Neural cell (in vitro differentiated cells): ENCODE results near the gene MUC22. TPM values are rescaled to one million over a fixed set of nuclear protein-coding genes. Genes with fewer than 3 reads are reported as not detected.
"Not testable (repeated sequence)": the region's sequence is repeated elsewhere in the genome, so short reads cannot be mapped to it uniquely, and the experiment has no call there.

Experiments used
- H2AFZ ChIP-seq: fragments of 200-600, 300-800 bp; sonication (generic), shearing (Covaris generic); 2 replicates; pipeline ENCODE4 v1.6.0; 2014; ENCODE audit warnings: low read depth, mild to moderate bottlenecking, antibody characterized with exemption, low read length, moderate library complexity
- H3F3A ChIP-seq: fragments of 200-600 bp; shearing (Covaris generic); 2 replicates; pipeline ENCODE4 v1.6.1; 2016; ENCODE audit warnings: mild to moderate bottlenecking, moderate library complexity, mixed read lengths, antibody characterized with exemption, low read length; ENCODE audit not compliant: insufficient read depth, poor library complexity, severe bottlenecking
- H3K27ac ChIP-seq: fragments of 200-600, 300-800 bp; sonication (generic), shearing (Covaris generic); 2 replicates; pipeline ENCODE4 v1.5.1; 2014; ENCODE audit warnings: mild to moderate bottlenecking, low read length, moderate library complexity
- H3K27me3 ChIP-seq: fragments of 300-800, 200-600 bp; sonication (generic), shearing (Covaris generic); 2 replicates; pipeline ENCODE4 v1.6.0; 2014; ENCODE audit warnings: mild to moderate bottlenecking, low read depth, low read length, moderate library complexity; ENCODE audit not compliant: insufficient read depth
- H3K36me3 ChIP-seq: fragments of 300-800, 200-600 bp; sonication (generic), shearing (Covaris generic); 2 replicates; pipeline ENCODE4 v1.5.1; 2014; ENCODE audit warnings: mild to moderate bottlenecking, antibody characterized with exemption, low read length, moderate library complexity; ENCODE audit not compliant: insufficient read depth
- H3K4me2 ChIP-seq: fragments of 300-800, 200-600 bp; sonication (generic), shearing (Covaris generic); 2 replicates; pipeline ENCODE4 v1.6.0; 2014; ENCODE audit warnings: mild to moderate bottlenecking, low read length
- H3K4me3 ChIP-seq: fragments of 300-800, 200-600 bp; sonication (generic), shearing (Covaris generic); 2 replicates; pipeline ENCODE4 v1.5.1; 2014; ENCODE audit warnings: mild to moderate bottlenecking, low read length, moderate library complexity
- H3K79me2 ChIP-seq: fragments of 200-600 bp; shearing (Covaris generic); replicated peaks from 2 replicates; pipeline ENCODE4 v1.6.0; 2014; ENCODE audit warnings: mild to moderate bottlenecking, low read length, moderate library complexity; ENCODE audit not compliant: insufficient read depth
- H3K9ac ChIP-seq: fragments of 300-800, 200-600 bp; sonication (generic), shearing (Covaris generic); 2 replicates; pipeline ENCODE4 v1.6.1; 2016; ENCODE audit warnings: mild to moderate bottlenecking, low read length, mixed read lengths
- H3K9me2 ChIP-seq: fragments of 200-600 bp; shearing (Covaris generic); 2 replicates; pipeline ENCODE4 v1.6.1; 2016; ENCODE audit warnings: mild to moderate bottlenecking, low read length, mixed read lengths; ENCODE audit not compliant: insufficient read depth
- H3K9me3 ChIP-seq: fragments of 200-600, 300-800 bp; sonication (generic), shearing (Covaris generic); 2 replicates; pipeline ENCODE4 v1.6.1; 2016; ENCODE audit warnings: mild to moderate bottlenecking, mixed run types, low read length, moderate library complexity, mixed read lengths
- H4K20me1 ChIP-seq: fragments of 200-600 bp; shearing (Covaris generic); 2 replicates; pipeline ENCODE4 v1.6.1; 2016; ENCODE audit warnings: mild to moderate bottlenecking, mixed run types; ENCODE audit not compliant: insufficient read depth
- EP300 ChIP-seq: fragments of 450-650 bp; conservative IDR thresholded peaks from 2 replicates; pipeline ENCODE4 v1.6.1; 2014; ENCODE audit warnings: antibody characterized with exemption, mild to moderate bottlenecking, moderate library complexity; ENCODE audit not compliant: poor library complexity, severe bottlenecking
- EZH2 ChIP-seq: fragments of 200-600, 300-800 bp; shearing (Covaris generic), sonication (generic); IDR thresholded peaks from 2 replicates; pipeline ENCODE4 v1.6.1; 2014; ENCODE audit warnings: antibody characterized with exemption, low read length, borderline replicate concordance, mild to moderate bottlenecking; ENCODE audit not compliant: insufficient read depth, poor library complexity, severe bottlenecking
- MXI1 ChIP-seq: fragments of 450-650 bp; conservative IDR thresholded peaks from 2 replicates; pipeline ENCODE4 v1.6.1; 2014; ENCODE audit warnings: antibody characterized with exemption, mild to moderate bottlenecking; ENCODE audit not compliant: poor library complexity, severe bottlenecking
- POLR2AphosphoS5 ChIP-seq: IDR thresholded peaks from 2 replicates; pipeline ENCODE4 v1.6.1; 2012
- RAD21 ChIP-seq: fragments of 450-650 bp; conservative IDR thresholded peaks from 2 replicates; pipeline ENCODE4 v1.6.1; 2014; ENCODE audit warnings: antibody characterized with exemption, mild to moderate bottlenecking, moderate library complexity
- SMC3 ChIP-seq: fragments of 450-650 bp; conservative IDR thresholded peaks from 2 replicates; pipeline ENCODE4 v1.6.1; 2014; ENCODE audit warnings: antibody characterized with exemption, mild to moderate bottlenecking, moderate library complexity; ENCODE audit not compliant: poor library complexity
- TAF1 ChIP-seq: IDR thresholded peaks from 2 replicates; pipeline ENCODE4 v1.6.1; 2012; ENCODE audit warnings: low read depth
- polyA plus RNA-seq: library from polyadenylated mRNA; depleted of rRNA; stranded (reverse); fragments of >200 nt; gene quantifications from 2 replicates; pipeline ENCODE4 v1.2.3, GENCODE V29; 2014
- TF ChIP-seq, protein P1 (sequence below): fragments of 450-650 bp; IDR thresholded peaks from 2 replicates; pipeline ENCODE4 v1.5.1; 2014; ENCODE audit warnings: antibody characterized with exemption, mild to moderate bottlenecking, moderate library complexity; ENCODE audit not compliant: poor library complexity, severe bottlenecking
- TF ChIP-seq, protein P2 (sequence below): IDR thresholded peaks from 2 replicates; pipeline ENCODE4 v1.6.1; 2012; ENCODE audit warnings: borderline replicate concordance

Gene MUC22
- polyA plus RNA-seq, 1 donor from 2014 or later = not detected

DNA sequence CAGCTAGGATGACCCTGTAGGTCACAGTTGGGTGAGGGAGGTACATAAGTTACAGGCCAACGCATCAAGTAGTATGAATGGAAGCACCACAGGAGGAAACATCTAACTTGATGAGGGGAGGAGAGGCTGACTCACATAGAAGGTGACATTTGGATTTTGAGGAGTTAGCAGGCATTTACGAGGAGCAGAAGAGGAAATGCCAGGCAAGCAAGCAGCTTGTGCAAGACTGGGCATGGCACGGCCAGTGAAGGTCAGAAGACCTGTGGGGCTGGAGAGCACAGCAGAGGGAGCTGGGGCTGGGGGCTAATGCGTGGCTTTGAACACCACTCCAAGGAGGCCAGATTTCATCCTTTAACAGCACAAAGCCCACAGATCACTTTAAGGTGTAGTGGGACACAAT, 37.8 kb downstream of the MUC22 start:
- Histone ChIP-seq H3K4me2 (no peak overlapping the region), H3K9me2 (no peaks in the 10 kb centered on the region), H3K27ac (no peak overlapping the region), H4K20me1 (no peaks in the 10 kb centered on the region), H3K79me2 (no peaks in the 10 kb centered on the region), H3K9me3 (no peaks in the 10 kb centered on the region), H3K9ac (no peak overlapping the region), H3K4me3 (no peak overlapping the region), H3K36me3 (no peaks in the 10 kb centered on the region), H3F3A (no peaks in the 10 kb centered on the region), H2AFZ (no peak overlapping the region), H3K27me3 (no peaks in the 10 kb centered on the region)
- TF ChIP-seq POLR2AphosphoS5 (no peak), RAD21 (no peak), TAF1 (no peak), EP300 (no peak), EZH2 (no peak), SMC3 (no peak), MXI1 (no peak)
- TF ChIP-seq, protein P1, sequence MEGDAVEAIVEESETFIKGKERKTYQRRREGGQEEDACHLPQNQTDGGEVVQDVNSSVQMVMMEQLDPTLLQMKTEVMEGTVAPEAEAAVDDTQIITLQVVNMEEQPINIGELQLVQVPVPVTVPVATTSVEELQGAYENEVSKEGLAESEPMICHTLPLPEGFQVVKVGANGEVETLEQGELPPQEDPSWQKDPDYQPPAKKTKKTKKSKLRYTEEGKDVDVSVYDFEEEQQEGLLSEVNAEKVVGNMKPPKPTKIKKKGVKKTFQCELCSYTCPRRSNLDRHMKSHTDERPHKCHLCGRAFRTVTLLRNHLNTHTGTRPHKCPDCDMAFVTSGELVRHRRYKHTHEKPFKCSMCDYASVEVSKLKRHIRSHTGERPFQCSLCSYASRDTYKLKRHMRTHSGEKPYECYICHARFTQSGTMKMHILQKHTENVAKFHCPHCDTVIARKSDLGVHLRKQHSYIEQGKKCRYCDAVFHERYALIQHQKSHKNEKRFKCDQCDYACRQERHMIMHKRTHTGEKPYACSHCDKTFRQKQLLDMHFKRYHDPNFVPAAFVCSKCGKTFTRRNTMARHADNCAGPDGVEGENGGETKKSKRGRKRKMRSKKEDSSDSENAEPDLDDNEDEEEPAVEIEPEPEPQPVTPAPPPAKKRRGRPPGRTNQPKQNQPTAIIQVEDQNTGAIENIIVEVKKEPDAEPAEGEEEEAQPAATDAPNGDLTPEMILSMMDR = no peak
- TF ChIP-seq, protein P2, sequence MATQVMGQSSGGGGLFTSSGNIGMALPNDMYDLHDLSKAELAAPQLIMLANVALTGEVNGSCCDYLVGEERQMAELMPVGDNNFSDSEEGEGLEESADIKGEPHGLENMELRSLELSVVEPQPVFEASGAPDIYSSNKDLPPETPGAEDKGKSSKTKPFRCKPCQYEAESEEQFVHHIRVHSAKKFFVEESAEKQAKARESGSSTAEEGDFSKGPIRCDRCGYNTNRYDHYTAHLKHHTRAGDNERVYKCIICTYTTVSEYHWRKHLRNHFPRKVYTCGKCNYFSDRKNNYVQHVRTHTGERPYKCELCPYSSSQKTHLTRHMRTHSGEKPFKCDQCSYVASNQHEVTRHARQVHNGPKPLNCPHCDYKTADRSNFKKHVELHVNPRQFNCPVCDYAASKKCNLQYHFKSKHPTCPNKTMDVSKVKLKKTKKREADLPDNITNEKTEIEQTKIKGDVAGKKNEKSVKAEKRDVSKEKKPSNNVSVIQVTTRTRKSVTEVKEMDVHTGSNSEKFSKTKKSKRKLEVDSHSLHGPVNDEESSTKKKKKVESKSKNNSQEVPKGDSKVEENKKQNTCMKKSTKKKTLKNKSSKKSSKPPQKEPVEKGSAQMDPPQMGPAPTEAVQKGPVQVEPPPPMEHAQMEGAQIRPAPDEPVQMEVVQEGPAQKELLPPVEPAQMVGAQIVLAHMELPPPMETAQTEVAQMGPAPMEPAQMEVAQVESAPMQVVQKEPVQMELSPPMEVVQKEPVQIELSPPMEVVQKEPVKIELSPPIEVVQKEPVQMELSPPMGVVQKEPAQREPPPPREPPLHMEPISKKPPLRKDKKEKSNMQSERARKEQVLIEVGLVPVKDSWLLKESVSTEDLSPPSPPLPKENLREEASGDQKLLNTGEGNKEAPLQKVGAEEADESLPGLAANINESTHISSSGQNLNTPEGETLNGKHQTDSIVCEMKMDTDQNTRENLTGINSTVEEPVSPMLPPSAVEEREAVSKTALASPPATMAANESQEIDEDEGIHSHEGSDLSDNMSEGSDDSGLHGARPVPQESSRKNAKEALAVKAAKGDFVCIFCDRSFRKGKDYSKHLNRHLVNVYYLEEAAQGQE = no peak

DNA sequence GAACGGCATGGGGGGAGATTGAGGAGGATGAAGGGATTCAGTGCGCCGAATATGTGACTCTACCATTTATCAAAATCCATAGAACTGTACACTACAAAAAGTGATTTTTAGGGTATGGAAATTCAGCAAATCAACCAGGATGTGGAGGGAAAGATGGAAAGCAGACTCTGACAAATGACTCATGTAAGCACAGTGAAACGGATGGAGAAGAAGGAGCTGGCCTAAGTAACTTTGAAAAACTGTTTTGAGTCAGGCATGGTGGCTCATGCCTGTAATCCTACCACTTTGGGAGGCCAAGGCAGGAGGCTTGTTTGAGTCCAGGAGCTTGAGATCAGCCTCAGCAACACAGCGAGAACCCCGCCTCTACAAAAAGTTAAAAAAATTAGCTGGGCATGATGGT, 39.2 kb downstream of the MUC22 start:
- no peak overlapping the region for H3K27ac ChIP-seq
- H4K20me1 ChIP-seq = no peaks in the 10 kb centered on the region
- no peaks in the 10 kb centered on the region for H3K79me2 ChIP-seq
- no peaks in the 10 kb centered on the region for H3K9me2 ChIP-seq
- no peaks in the 10 kb centered on the region for H3K9me3 ChIP-seq
- H3K27me3 ChIP-seq = no peaks in the 10 kb centered on the region
- no peaks in the 10 kb centered on the region for H3F3A ChIP-seq
- no peak overlapping the region for H3K4me3 ChIP-seq
- H2AFZ ChIP-seq = no peak overlapping the region
- TF ChIP-seq, protein P1 = no peak
- TF ChIP-seq, protein P2 = no peak
- TF ChIP-seq SMC3 = no peak
- TF ChIP-seq MXI1 = no peak
- TF ChIP-seq RAD21 = no peak
- TF ChIP-seq TAF1 = no peak
- no peak for TF ChIP-seq POLR2AphosphoS5
- no peak for TF ChIP-seq EP300
- no peak for TF ChIP-seq EZH2
- H3K36me3 ChIP-seq = no peaks in the 10 kb centered on the region
- no peak overlapping the region for H3K9ac ChIP-seq
- no peak overlapping the region for H3K4me2 ChIP-seq

DNA sequence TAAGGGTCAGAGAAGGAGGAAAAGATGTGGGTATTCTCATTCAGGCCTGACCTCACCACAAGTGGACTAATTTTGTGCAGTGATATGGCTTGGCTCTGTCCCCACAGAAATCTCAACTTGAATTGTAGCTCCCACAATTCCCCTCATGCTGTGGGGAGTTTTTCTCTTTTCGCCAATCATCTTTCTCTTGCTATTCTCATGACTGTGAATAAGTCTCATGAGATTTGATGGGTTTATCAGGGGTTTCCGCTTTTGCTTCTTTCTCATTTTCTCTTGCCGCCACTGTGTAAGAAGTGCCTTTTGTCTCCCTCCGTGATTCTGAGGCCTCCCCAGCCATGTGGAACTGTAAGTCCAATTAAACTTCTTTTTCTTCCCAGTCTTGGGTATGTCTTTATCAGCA, 42.9 kb downstream of the MUC22 start:
- H3K9me3 ChIP-seq, H3F3A ChIP-seq, H2AFZ ChIP-seq, H3K4me2 ChIP-seq, H3K27me3 ChIP-seq, H3K4me3 ChIP-seq, H3K9ac ChIP-seq, H3K36me3 ChIP-seq, H3K9me2 ChIP-seq, H3K79me2 ChIP-seq, H4K20me1 ChIP-seq, H3K27ac ChIP-seq: not testable (repeated sequence)
